Amniotic stem cell (primary cell): ENCODE data around the gene CYB561D1.

ENCODE experiments used
- DNase-seq: peaks from one replicate; lab custom pipeline; 2025; lab: John Stamatoyannopoulos, UW

Gene CYB561D1

DNA sequence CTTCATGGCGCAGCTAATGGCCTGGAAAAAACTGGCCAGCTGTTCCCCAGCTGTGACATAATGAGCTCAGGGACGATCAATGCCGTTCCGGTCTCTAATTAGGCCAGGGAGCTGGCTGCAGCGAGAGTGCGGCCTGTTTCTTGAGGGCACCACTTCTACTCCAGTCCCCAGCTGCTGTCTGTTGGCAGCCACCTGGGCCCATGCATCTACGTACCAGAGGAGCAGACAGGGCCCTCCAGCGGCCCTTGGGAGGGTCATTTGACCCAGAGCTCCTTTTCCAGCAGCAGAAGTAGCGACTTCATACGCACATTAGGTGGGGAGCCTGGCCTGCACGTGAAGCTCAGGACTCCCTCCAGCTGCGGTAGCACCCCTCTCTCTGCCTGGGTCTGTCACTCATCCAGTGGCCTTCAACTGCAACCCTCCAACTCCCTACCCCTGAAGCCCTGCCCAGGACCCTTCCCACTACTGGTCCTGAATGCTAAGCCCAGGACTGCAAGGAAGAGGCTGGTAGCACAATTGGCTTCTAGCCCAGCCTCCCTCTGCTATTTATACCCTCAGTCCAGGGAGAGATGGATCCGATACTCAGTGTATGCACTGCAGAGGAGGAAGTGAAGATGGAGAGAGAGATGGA, 36.7 kb downstream of the CYB561D1 start:
- DNase-seq, result no peak

DNA sequence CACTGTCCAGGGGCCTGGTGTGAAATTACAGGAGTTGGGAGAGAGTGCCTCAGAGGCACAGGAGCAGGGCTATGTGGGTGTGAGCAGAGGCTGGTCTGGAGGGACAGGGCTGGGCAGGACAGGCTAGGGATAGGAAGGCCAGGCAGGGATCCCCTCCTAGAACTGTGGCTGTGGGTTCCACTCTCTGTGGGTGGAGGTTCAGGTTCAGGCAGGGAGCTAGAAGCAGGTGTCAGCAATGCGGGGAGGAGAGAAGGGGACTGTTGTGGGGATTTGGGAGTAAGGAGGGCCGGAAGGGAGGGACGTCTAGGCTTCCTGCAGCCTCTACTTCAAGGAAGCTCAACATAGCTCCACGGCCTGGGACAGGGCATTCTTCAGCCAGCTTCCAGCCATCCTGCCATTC, 37.5 kb downstream of the CYB561D1 start:
- DNase-seq, result no peak

DNA sequence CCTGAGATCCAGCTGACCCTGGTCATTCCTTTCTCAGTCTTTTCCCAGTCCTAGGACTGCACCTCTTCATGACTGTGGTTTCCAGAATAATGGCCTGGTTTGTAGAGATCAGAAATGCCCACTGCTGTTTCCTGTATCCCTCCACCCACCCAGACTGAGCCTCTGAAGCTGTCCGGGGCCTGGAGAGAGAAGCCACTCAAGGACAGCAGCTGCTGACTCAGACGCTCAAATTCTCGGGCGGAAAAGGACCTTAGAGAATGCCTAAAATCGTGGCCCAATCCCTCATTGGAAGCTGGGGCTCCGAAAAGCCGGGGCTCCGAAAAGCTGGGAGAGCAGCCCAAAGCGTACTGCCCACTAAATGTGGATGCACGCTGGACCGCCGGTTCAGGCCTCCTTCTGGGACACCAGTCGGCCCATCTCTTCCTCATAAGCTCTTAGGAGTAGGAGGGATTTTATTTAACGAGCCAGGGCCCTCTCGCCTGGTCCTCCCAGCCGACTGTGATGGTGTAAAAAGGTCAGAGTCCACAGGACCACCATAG, 38.0 kb downstream of the CYB561D1 start:
- DNase-seq, result no peak

DNA sequence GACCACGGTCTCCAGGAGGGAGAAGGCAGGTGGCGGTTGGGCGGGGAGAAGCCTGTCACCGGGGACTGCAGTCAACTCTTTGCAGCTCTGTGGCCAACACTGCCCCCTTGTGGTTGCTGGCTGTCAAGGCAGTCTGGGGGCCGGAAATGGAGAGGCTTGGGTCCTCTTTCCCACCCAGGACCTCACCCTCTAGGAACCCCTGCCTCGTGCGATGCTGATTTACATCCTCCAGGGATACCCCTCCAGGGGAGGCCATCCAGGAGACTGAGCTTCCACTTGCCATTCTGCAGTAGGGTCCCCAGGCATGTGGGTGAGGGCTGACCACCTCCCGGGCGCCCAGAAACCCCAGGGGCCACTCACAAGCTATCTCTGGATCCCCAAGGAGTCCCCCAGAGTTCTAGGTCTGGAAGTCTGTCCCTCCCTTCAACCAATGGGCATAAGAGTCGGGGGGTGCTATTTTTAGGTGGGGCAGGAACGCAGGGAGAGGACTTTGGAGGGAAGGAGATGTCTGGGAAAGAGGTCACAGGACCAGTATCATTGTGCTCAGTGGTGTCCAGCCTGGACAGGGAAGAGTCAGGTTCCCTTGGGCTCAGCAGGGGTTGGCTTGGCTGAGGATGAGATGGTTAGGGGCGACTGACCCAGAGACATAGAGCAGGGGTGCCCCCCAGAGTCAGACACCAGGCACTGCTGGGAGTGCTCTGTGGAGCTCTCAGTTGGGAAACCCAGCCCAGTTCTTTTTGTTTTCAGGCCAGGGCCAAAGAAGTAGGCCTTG, 38.7 kb downstream of the CYB561D1 start:
- DNase-seq, result peak; percentile 58

DNA sequence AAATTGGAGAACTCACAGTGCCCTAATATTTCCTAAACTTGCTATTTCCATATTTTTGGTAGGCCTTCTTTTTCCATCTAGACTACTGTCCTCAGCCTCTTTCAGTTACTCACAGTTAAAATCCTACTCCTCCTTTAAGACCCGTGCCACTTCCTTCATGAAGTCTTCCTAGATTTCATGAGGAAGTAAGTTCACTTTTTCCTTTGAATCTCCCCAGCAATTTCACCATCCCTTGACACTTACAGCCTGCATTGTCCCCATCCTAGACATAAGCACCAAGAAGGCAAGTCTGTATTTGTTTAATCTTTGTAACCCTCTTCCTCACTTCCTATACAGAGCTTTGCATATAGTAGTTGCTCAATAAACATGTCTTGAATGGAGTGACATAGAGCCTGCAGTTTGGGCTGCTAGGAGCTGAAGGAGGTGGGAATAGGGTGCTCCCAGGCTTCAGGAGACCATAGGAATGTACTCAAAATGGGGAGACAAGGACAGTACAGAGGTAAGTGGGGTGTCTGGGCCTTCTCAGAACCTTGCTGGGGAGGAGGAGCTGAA, 40.5 kb downstream of the CYB561D1 start:
- DNase-seq, result no peak

DNA sequence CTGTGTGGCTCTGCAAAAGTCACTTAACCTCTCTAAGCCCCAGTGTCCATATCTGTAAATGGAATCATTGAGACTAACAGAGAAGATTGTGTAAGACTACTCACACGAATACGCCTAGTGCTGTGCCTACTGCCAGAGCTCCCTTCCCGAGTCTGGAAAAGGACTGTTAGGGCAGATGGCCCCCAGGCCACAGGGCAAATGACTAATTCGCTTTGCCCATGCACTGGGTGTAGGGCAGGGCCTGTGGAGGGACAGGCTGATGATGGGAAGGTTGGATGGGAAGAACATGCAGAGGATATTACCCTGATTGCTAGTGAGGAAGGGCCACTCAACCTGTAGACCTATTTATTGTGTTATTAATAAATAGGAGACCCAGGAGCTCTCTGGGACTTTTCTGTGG, 41.6 kb downstream of the CYB561D1 start:
- no peak for DNase-seq

DNA sequence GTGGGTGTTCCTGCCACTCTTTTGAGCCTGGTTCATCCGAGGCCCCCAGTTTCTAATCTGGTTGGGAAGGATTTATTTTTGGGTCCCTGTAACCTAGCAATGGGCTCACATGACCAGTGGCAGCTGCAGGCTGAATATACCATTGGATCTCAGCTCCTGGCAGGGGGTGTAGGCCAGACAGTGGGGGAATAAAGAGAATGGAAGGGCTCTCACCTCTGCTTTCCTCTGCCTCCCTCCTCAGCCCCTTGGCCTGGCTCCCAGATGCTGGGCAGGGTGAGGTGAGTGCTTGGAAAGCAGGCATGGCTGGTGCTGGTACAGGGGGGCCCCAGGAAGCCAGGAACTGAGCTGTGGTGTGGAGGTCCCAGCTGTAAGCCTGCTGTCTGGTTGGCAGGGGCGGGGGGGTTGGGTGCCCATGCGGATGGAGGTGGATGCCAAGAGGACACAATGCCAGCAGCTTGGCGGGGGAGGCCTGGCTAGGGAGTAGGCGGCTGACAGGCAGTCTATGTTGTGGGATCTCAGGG, 42.1 kb downstream of the CYB561D1 start:
- DNase-seq, result no peak

DNA sequence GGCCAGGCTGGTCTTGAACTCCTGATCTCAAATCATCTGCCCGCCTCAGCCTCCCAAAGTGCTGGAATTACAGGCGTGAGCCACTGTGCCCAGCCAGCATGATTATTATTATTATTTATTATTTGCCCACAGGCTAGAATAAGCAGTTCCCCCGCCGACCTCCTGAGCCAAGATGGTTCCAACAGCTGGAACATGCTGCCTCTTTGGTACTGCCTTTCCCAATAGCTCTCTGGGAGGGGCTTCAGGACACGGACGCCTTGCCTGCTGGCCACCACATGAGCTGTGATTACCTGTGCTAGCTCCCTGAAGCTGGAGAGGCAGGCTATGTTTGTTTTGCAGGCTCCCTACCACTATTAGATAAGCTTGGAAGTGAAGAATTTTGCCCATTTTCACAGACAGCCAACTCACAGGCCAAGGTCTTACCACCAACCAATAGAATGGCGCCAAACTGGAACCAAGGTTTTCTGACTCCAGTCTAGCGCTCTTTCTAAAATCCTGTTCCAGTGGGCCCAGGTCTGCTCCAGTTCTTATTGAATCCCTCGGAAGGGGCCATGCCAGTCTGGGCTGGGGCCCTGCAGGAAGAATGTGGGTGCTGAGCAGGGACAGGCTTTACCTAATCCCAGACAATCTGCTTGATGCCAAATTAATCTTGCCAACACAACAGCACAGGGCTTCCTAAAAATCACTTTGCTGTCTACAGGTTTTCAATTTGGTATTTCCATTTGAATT, 43.7 kb downstream of the CYB561D1 start:
- DNase-seq, result no peak

DNA sequence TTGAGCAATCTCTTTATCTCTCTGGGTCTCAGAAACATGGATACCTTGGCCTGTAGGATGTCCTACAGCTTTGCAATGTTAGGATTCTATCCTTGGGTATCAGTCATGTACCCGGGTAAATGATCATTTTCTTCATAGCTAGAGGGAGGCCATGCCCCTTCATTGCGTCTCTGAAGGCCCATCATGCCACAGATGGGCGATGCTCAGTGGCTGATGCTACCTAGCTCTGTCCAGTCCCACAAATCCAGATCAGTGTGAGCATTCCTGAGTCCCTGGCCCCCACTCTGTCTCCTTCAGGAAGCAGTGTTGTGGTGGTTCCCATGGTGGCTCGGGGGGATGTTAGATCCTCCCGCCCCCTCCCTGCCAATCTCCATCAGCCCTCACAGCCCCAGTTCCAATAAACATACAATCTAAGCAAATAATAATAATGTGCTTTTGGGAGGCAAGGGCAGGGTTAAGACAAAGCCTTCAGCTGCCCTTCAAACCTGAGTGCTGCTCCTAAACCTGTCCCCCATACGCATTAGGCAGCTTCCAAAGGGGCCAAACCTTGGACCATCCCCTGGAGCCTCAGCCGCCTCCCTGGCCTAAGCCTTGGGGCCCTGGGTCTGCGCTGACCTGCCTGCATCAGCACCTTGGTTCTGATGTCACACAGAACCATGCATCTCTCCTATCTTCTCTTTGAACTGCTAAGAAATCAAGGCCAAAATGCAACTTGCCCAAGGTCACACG, 45.1 kb downstream of the CYB561D1 start:
- no peak for DNase-seq

DNA sequence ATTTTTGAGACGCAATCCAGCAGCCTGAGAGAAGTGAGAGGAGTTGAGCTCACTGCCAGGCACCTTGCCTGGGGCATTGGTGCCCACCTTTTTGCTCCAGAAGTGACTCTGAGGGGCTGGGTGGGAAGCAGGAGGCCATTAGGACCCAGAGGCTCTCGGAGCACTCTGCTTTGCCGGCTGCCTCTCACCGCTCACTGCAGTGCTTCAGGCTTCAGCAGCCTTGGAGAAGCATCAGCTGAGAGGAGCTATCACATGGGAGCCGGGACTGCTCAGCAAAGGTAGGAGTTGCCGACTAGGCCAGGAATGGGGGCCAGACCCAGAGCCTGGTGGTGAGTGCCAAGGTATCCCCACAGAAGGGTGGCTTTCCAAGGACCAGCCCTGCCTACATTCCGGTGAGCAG, 45.8 kb downstream of the CYB561D1 start, which contains the start of gene GPR61:
Gene GPR61, plus strand, starts transcription at position 197 of the 400 bp plus-strand sequence. CDS start 3,151 bp downstream, outside the sequence.
- no peak for DNase-seq

DNA sequence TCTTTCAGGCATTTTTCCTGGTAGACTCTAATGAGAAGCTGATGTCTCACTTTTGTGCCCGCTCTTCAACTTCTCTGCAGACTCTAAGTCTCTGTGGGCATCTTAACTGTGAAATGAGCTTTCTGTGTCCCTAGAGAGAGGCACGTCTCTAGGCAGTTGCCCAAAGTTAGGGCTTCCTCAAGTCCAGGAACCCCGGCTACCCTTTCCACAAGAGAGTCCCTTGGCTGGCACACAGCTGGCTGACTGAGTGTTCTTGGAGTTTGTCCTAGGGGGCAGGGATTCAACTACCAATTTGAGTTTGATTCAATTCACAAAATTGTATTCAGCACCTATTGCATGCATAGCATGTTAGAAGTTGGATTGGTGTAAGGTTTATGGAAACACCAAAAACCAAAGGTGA, 47.2 kb downstream of the CYB561D1 start:
- DNase-seq, result no peak

DNA sequence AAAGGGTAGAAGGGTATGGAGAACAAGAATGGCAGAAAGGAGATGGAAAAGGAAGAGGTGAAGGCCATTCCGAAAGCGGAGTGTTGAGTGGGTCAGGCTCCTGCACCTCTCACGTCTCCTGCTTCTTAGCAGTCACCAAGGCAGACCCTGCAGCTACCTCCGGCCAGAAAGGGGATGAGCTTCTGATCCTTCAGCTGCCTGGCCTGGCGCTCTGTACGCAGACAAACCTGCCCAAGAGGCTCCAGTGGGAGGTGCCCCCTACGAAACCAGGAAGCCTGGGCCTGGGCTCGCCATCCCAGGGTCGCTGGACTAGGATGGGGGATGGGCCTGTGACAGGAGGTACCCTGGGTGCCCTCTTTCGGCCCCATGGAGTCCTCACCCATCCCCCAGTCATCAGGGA, 48.8 kb downstream of the CYB561D1 start:
- DNase-seq, result no peak

DNA sequence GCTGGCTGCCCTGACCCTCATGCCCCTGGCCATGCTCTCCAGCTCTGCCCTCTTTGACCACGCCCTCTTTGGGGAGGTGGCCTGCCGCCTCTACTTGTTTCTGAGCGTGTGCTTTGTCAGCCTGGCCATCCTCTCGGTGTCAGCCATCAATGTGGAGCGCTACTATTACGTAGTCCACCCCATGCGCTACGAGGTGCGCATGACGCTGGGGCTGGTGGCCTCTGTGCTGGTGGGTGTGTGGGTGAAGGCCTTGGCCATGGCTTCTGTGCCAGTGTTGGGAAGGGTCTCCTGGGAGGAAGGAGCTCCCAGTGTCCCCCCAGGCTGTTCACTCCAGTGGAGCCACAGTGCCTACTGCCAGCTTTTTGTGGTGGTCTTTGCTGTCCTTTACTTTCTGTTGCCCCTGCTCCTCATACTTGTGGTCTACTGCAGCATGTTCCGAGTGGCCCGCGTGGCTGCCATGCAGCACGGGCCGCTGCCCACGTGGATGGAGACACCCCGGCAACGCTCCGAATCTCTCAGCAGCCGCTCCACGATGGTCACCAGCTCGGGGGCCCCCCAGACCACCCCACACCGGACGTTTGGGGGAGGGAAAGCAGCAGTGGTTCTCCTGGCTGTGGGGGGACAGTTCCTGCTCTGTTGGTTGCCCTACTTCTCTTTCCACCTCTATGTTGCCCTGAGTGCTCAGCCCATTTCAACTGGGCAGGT, 49.5 kb downstream of the CYB561D1 start:
- no peak for DNase-seq

DNA sequence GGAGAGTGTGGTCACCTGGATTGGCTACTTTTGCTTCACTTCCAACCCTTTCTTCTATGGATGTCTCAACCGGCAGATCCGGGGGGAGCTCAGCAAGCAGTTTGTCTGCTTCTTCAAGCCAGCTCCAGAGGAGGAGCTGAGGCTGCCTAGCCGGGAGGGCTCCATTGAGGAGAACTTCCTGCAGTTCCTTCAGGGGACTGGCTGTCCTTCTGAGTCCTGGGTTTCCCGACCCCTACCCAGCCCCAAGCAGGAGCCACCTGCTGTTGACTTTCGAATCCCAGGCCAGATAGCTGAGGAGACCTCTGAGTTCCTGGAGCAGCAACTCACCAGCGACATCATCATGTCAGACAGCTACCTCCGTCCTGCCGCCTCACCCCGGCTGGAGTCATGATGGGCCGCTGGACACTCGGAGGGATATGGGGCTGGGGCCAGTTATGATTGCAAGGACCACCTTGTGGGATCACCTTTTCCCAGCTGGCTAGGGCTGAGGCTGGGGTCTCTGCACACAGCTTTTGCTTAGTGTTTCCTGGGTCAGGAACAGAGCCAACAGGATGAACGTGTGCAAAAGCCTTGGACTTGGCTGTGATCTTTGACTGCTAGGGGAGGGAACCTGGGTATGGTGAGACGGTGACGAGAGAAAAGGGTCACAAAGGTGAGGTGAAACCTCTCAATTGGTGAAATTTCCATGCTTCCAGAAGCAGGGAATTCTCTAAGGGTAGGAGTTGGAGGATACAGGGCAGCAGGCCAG, 50.3 kb downstream of the CYB561D1 start:
- no peak for DNase-seq

DNA sequence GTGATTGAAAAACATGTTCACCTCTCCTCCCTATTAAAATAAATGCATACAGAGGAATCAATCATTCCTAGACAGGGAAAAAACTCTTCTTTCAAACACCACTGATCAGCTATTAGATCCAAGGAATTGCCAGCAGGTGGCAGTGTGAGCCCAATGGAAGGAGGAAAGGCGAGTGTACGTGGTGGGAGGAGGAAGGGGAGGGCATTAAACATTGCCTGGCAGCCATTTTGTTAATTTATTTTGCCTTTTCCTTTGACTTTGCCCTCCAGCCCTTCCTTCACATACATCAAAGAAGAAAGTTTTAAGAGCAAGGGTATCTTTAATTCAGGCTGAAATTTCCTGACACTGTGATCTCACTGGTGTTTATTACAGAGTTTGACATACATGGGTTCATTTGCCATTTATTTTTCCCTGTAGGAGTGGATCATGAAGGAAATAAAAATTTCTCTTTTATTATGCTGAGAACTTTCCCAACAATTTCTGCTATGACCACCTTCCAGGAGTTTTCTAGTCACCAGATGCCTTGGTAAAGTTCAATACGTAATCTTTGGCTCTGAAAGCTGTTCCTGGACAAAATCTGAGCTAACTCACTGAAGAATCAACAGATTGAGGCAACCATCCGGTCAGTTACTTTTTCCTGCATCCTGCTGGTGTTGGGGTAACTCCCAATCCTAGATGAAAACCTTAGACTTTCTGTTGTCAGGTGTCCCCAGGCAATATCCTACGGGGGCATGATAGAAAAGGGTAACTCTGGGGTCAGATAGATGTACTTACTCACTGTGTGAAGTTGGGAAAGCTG, 52.6 kb downstream of the CYB561D1 start:
- peak; percentile 86 for DNase-seq

DNA sequence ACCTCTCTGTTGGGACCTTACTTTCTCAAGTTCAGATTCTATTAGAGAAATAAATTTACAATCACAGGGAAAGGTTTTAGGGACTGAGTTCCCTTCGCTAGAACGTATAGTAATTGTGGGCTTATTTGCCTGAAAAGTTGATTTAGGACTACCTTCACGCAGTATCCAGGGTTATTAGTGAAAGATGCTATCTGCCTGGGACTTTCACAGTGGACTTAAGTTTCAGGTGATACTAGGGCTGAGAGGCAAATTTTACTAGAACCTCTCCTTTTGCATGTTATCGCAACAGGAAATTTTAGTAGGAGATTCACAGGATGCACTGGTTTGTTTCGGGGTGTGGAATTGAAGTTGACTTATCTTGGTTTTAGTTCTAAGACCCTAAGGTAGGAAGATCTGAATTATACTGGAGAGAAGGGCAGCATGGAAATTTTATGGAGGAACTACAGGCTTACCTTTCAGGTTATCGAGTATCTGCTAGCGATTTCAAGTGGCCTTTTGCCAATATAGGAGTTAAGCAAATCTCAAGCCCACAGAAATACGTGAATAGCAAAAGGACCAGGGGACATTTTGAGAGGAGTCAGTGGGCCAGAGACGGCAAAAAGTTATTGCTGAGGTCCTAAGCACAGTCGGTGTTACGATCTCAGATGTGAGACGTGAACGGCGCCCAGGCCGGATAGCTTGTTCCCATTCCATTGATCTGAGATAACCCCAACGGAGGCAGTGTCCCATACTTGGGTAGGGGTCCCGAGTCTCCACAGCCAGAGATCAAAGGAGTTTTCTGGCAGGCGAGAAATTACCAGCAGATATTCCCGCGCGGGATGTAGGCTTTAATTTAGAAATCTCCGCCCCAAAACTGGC, 53.8 kb downstream of the CYB561D1 start:
- no peak for DNase-seq

DNA sequence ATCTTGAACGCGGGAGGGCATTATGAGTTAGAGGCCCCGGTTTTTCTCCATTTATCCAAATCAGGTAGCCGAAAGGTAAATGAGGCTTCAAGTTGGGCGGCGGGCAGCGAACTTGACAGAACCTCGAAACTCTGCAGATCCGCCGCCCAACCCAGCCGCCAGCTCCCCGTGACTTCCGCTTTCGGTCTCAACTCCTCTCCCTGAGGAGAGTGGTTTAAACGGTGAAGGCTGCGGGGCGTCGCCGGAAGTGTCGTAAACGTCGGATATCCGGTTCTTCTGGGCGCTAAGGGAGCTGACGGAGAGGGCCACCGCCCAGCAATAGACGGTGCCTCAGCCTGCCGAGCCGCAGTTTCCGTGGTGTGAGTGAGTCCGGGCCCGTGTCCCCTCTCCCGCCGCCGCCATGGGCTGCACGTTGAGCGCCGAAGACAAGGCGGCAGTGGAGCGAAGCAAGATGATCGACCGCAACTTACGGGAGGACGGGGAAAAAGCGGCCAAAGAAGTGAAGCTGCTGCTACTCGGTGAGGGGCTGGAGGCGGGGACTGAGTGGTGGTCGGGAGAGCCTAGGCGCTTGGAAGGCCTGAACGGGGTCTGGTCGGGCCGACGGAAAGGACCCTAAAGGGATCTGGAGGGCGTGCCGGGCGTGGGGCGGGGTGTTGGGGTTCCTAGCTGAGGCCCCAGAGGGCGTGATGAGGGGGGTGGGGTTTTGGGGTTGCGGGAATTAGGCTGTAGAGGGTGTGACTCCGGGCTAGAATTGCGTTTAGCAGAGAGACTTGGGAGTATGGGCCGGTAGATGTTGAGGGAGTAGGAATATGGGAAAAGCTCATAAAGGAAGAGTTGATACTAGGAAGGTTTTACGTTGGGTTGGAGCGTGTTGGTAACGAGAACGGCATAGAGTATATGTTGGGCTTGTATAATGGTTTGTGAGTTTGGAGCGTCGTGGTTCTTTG, 54.7 kb downstream of the CYB561D1 start, which contains the start of gene GNAI3:
Gene GNAI3, plus strand, starts transcription at position 295 of the 947 bp plus-strand sequence. Its CDS starts 106 bp downstream, at position 401.
- peak; percentile 92 for DNase-seq
